Right cardiac atrium (tissue), 5 donors: ENCODE measurements around the gene ZBTB48. TPM values are rescaled to one million over a fixed set of nuclear protein-coding genes. Genes with fewer than 3 reads are reported as not detected.
A peak's percentile ranks its signal among the peaks of the same experiment; 100 is the strongest.

Experiments used
- ATAC-seq, 2 donors: fragments of 200-7000 bp; cut with Tn5 transposase; one replicate each; pipeline versions ENCODE4 v1.8.0 to v1.9.1; 2020; ENCODE audit warnings: moderate library complexity in 2 of 2, mild to moderate bottlenecking in 1 of 2
- DNase-seq, 3 donors: peaks; one replicate each; pipeline ENCODE4 v3.0.0-alpha.2; 2020
- H3K27ac ChIP-seq: one replicate; pipeline ENCODE4 v1.5.1; 2013; ENCODE audit warnings: mild to moderate bottlenecking, low read length, control low read depth, moderate library complexity
- H3K27me3 ChIP-seq: one replicate; pipeline ENCODE4 v1.6.1; 2013; ENCODE audit not compliant: control insufficient read depth, insufficient read depth
- H3K4me1 ChIP-seq: one replicate; pipeline ENCODE4 v1.6.1; 2013; ENCODE audit warnings: low read length; ENCODE audit not compliant: control insufficient read depth, insufficient read depth
- H3K4me3 ChIP-seq: one replicate; pipeline ENCODE4 v1.5.1; 2013; ENCODE audit warnings: low read length, control low read depth
- H3K9me3 ChIP-seq: one replicate; pipeline ENCODE4 v1.6.1; 2013; ENCODE audit warnings: low read length; ENCODE audit not compliant: control insufficient read depth
- WGBS: extraction: QIAGEN DNeasy Blood & Tissue Kit; methylation state at CpG from one replicate; pipeline ENCODE4 v1.1.7; 2013; 5-methylcytosine and 5-hydroxymethylcytosine counted together
- intact Hi-C, 4 donors: fragments of 100-400 bp; cut with DNase I; formaldehyde crosslinking; loops; one replicate each; pipeline versions ENCODE4 v1.11.0 to v1.14.0; 2022 to 2023
- polyA plus RNA-seq: library from polyadenylated mRNA; stranded (reverse); fragments of 200-250 nt; gene quantifications from one replicate; pipeline ENCODE4 v1.2.3, GENCODE V29; 2013
- total RNA-seq, 4 donors: library from RNA; stranded (reverse); fragmentation: NEBNext Ultra II Directional; extraction: Animal tissue kit (Norgen Biotek cat#: 25700); gene quantifications; one replicate each; pipeline ENCODE4 v1.2.1, GENCODE V29; 2021
- donor health status: healthy with polysubstance abuse.
- donor health status: DM: no; HTN: yes; CAD: no.
- donor health status: DM: no; HTN: no; CAD: no.
- donor health status: DM: no; HTN: yes; CAD: no; lungs with severe emphysema.
- donor health status: DM: yes; HTN: yes; CAD: no.

Gene ZBTB48
- total and polyA plus RNA-seq, 5 donors = 11.3 to 18.4 (median 14.7) TPM

- H3K4me1 ChIP-seq = no peaks in the 10 kb centered on the region
- ATAC-seq (peak in 1 of 2 donors; percentile 1), DNase-seq (peak in 1 of 3 donors; percentile 59)
- H3K4me3 ChIP-seq = no peak overlapping the region
- H3K9me3 ChIP-seq = no peaks in the 10 kb centered on the region
- peak overlapping the region; percentile 38 for H3K27ac ChIP-seq
- 86% methylated on average over 9 of the region's 9 CpGs for WGBS
- intact Hi-C loops = loop anchor here in 2 of 4 donors (5.0 to 10.0 kb wide), 2 partner anchors 83 to 85 kb away; partner anchors contain the start of genes NOL9 (in 2 of the 2) and TAS1R1 (in 1 of the 2)
- H3K27me3 ChIP-seq = no peaks in the 10 kb centered on the region
Measured at GRCh38 chr1:6637770-6638169, 58.0 kb downstream of the ZBTB48 start.

- H3K4me1 ChIP-seq = no peaks in the 10 kb centered on the region
- 52% methylated on average over 18 of the region's 18 CpGs for WGBS
- peak overlapping the region; percentile 31 for H3K27ac ChIP-seq
- ATAC-seq (peak; percentile 83 to 84), DNase-seq (peak; percentile 94 to 98 (median 96))
- no peaks in the 10 kb centered on the region for H3K9me3 ChIP-seq
- intact Hi-C loops = loop anchor here in 2 of 4 donors (5.0 to 10.0 kb wide), 2 partner anchors 83 to 86 kb away; partner anchors contain the start of genes NOL9 (in 2 of the 2) and TAS1R1 (in 1 of the 2)
- H3K4me3 ChIP-seq = no peak overlapping the region
- no peaks in the 10 kb centered on the region for H3K27me3 ChIP-seq
Measured at GRCh38 chr1:6638226-6638625, 58.4 kb downstream of the ZBTB48 start.

Other genes starting within 250 kb of the ZBTB48 start
- 1 to 10 TPM; 5.9 to 9.5 (median 7.9) TPM for gene ACOT7, start 186.2 kb upstream of the ZBTB48 start, total RNA-seq
- gene ACOT7, start 186.2 kb upstream of the ZBTB48 start, polyA plus RNA-seq = 7.5 TPM
- gene HES2, start 160.1 kb upstream of the ZBTB48 start, total RNA-seq = under 1 TPM in 1 of 4 donors, not detected in 3; 0.17 TPM
- not detected for gene HES2, start 160.1 kb upstream of the ZBTB48 start, polyA plus RNA-seq
- 1 to 10 TPM in 2 of 4 donors, under 1 TPM in 2; 0.37 to 1.7 (median 0.84) TPM for gene ESPN, start 155.2 kb upstream of the ZBTB48 start, total RNA-seq
- gene ESPN, start 155.2 kb upstream of the ZBTB48 start, polyA plus RNA-seq = 0.23 TPM
- gene TNFRSF25, start 113.8 kb upstream of the ZBTB48 start, total RNA-seq = 1 to 10 TPM; 4.4 to 6.4 (median 5.1) TPM
- 6.6 TPM for gene TNFRSF25, start 113.8 kb upstream of the ZBTB48 start, polyA plus RNA-seq
- gene PLEKHG5, start 88.3 kb upstream of the ZBTB48 start, total RNA-seq = 1 to 10 TPM; 7.0 to 9.2 (median 8.5) TPM
- gene PLEKHG5, start 88.3 kb upstream of the ZBTB48 start, polyA plus RNA-seq = 9.9 TPM
- gene NOL9, start 25.5 kb upstream of the ZBTB48 start, total RNA-seq = 10 to 100 TPM; 12.8 to 17.1 (median 15.6) TPM
- gene NOL9, start 25.5 kb upstream of the ZBTB48 start, polyA plus RNA-seq = 6.0 TPM
- not detected for gene TAS1R1, start 24.7 kb upstream of the ZBTB48 start, total RNA-seq
- gene TAS1R1, start 24.7 kb upstream of the ZBTB48 start, polyA plus RNA-seq = not detected
- gene KLHL21, start 22.9 kb downstream of the ZBTB48 start, total RNA-seq = 10 to 100 TPM; 54.9 to 71.3 (median 65.9) TPM
- 57.7 TPM for gene KLHL21, start 22.9 kb downstream of the ZBTB48 start, polyA plus RNA-seq
- 1 to 10 TPM; 6.4 to 9.7 (median 7.9) TPM for gene PHF13, start 33.7 kb downstream of the ZBTB48 start, total RNA-seq
- gene PHF13, start 33.7 kb downstream of the ZBTB48 start, polyA plus RNA-seq = 4.8 TPM
- gene THAP3, start 44.9 kb downstream of the ZBTB48 start, total RNA-seq = 10 to 100 TPM; 10.2 to 17.9 (median 14.3) TPM
- 20.8 TPM for gene THAP3, start 44.9 kb downstream of the ZBTB48 start, polyA plus RNA-seq
- 10 to 100 TPM; 50.5 to 65.6 (median 56.6) TPM for gene DNAJC11, start 121.8 kb downstream of the ZBTB48 start, total RNA-seq
- 37.5 TPM for gene DNAJC11, start 121.8 kb downstream of the ZBTB48 start, polyA plus RNA-seq
- gene CAMTA1, start 205.5 kb downstream of the ZBTB48 start, total RNA-seq = 100 to 1,000 TPM; 155 to 179 (median 160) TPM
- 334 TPM for gene CAMTA1, start 205.5 kb downstream of the ZBTB48 start, polyA plus RNA-seq